Measurements from ENCODE around the gene ARFIP2. TPM values are rescaled to one million over a fixed set of nuclear protein-coding genes. Genes with fewer than 3 reads are reported as not detected.

The ARFIP2 gene
- total and polyA plus RNA-seq, 8 donors, result 30.5 to 92.0 (median 38.6) TPM

DNA sequence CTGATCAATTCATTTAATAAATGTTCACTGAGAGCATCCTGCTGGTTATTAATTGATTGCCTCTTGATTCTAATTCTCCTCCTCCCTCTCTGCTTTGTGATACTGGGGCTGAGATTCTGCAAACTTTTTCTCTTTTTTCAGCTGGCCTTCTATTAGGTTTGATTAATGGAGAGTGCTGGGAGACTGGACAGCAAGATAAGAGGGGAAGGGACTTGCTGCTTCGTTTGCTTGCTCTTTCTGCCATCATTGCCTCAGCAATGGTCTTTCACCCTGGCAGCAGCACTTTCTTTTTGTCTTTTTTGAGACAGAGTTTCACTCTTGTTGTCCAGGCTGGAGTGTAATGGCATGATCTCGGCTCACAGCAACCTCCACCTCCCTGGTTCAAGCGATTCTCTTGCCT lies 23.0 kb upstream of the ARFIP2 start:
- TF ChIP-seq, protein P1, sequence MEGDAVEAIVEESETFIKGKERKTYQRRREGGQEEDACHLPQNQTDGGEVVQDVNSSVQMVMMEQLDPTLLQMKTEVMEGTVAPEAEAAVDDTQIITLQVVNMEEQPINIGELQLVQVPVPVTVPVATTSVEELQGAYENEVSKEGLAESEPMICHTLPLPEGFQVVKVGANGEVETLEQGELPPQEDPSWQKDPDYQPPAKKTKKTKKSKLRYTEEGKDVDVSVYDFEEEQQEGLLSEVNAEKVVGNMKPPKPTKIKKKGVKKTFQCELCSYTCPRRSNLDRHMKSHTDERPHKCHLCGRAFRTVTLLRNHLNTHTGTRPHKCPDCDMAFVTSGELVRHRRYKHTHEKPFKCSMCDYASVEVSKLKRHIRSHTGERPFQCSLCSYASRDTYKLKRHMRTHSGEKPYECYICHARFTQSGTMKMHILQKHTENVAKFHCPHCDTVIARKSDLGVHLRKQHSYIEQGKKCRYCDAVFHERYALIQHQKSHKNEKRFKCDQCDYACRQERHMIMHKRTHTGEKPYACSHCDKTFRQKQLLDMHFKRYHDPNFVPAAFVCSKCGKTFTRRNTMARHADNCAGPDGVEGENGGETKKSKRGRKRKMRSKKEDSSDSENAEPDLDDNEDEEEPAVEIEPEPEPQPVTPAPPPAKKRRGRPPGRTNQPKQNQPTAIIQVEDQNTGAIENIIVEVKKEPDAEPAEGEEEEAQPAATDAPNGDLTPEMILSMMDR (IDR thresholded peaks at IDR 0.05), result no peak
- WGBS, 2 donors, result 65 to 70% methylated on average over 3 of the region's 3 CpGs
- no peaks in the 10 kb centered on the region for H3K9me3 ChIP-seq
- intact Hi-C loops (cut with DNase I), result loop anchor here in 2 of 3 donors (5.0 to 10.0 kb wide), 3 partner anchors 67 to 127 kb away; no protein-coding TSS in a partner anchor
- H3K27ac ChIP-seq, result no peak overlapping the region
- no peak for ATAC-seq
- no peak for FAIRE-seq
- no peak for DNase-seq
- H3K4me1 ChIP-seq, result no peaks in the 10 kb centered on the region
- no peak overlapping the region for H3K4me3 ChIP-seq
- H3K36me3 ChIP-seq, result peaks cover 0 to 10% (median 0%) of the 10 kb centered on the region in 3 donors
- no peaks in the 10 kb centered on the region for H3K27me3 ChIP-seq

DNA sequence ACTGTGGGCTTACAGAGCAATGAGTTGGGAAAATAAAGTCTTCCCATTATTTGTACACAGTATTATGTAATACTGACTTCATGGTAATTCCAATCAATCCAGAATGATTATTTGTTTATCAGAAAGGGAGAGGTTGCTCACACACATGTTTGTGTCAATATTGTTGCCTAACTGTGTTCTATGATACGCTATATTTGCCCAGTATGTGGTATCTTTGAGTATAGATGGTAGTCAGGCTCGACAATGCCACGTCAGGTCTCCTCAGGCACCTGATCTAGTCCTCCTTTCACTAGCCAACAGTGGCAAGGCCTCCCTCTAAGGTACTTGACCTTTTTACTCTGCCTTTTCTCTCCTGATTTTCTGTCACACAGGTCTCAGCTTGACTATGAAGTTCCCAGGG lies 21.3 kb upstream of the ARFIP2 start:
- no peak overlapping the region for H3K4me3 ChIP-seq
- DNase-seq (no peak), ATAC-seq (no peak), FAIRE-seq (no peak)
- WGBS, 2 donors, result 81 to 91% methylated on average over 3 of the region's 3 CpGs
- H3K9me3 ChIP-seq, result no peaks in the 10 kb centered on the region
- peaks cover 0 to 10% (median 0%) of the 10 kb centered on the region in 3 donors for H3K36me3 ChIP-seq
- H3K4me1 ChIP-seq, result no peaks in the 10 kb centered on the region
- TF ChIP-seq, protein P1 (IDR thresholded peaks at IDR 0.05), result no peak
- no peaks in the 10 kb centered on the region for H3K27me3 ChIP-seq
- H3K27ac ChIP-seq, result no peak overlapping the region
- intact Hi-C loops (cut with DNase I), result loop anchor here in 2 of 3 donors (5.0 to 10.0 kb wide), 3 partner anchors 65 to 125 kb away; no protein-coding TSS in a partner anchor

DNA sequence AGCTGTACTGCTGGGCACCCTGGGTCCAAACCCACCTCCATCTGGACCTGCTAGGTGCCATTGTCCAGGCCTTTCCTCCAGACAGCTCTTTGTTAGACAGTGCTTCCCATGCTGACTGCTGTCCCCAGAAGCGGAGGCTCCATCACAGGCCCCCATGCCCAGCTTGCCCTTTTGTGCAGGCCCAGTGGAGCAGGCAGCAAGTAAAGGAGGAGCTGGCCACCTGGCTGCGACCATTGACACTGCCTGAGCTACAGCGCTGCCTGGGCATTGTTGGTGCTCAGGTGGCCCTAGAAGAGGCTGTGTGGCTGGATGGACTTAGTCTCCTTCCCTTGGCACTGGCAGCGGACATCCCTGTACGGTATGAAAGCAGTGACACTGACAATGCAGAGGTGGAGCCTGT lies 17.4 kb upstream of the ARFIP2 start:
- Histone ChIP-seq H3K4me1 (no peaks in the 10 kb centered on the region), H3K9me3 (no peaks in the 10 kb centered on the region), H3K27ac (no peak overlapping the region), H3K4me3 (no peak overlapping the region), H3K36me3 (peaks cover 0 to 13% (median 0%) of the 10 kb centered on the region in 3 donors), H3K27me3 (no peaks in the 10 kb centered on the region)
- ATAC-seq (no peak), FAIRE-seq (no peak), DNase-seq (no peak)
- intact Hi-C loops (cut with DNase I), result no loop called here
- TF ChIP-seq, protein P1 (IDR thresholded peaks at IDR 0.05), result no peak
- WGBS, 2 donors, result 90 to 94% methylated on average over 5 of the region's 5 CpGs

DNA sequence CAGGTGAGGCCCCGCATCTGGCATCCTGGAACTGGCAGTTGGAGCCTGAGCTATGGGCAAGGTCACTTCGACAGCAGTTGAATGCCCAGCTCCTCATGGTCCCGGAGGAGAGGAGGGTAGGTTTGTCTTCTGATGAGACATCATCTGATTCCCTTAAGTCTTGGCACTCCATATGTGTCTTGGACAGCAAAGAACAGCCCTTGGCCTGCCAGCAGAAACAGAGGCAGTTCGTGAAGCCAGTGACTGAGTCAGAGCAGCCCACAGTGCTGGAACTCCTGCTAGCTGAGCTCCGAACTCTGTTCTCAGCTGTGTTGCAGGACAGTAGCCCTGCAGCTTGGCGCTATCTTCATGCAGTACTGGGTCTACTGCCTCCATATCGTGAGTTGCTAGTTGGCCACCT lies 17.0 kb upstream of the ARFIP2 start:
- ATAC-seq, result peak in 1 of 4 donors; percentile 49
- TF ChIP-seq, protein P1 (IDR thresholded peaks at IDR 0.05), result no peak
- no peak for DNase-seq

DNA sequence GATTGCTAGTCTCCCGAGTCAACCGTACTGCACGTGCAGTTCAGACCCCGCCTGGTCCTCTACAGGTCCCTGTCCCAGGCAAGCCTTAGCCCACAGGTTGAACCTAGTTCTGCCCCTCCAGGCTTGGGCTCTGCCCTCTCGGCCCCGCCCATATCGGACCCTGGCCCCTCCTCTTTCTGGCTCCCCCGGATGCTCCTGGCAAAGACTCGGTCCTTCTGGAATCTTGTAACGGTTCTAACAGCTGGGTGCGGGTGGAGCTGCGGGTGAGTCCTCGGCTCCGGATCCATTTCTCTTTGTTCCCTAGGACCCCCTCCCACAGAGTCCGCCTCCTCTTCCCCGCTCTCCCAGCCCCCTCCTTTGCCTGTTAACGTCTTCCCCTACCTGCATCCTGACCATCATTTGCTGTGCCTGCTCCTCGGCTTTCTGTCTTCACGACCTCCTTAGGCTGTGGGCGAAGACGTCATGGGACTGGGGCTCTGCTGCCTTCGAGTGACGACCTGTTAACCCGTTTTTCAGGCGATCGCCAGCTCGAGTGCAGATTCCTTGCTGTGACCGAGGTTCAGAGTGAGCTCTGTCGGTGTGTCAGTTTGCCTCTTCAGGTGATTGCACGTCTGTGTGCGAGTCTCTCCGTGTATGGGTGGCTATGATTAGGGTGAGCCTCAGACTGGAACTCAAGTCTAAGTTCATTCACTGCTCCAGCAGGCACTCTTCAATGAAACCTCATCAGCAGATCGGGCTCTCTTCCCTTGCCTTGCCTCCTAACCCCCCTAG lies 16.1 kb upstream of the ARFIP2 start, which contains the start of gene DNHD1:
Gene DNHD1, plus strand, starts transcription at position 212 of the 771 bp plus-strand sequence. CDS start 936 bp downstream, outside the sequence.
- Histone ChIP-seq H3K4me3 (no peak within 1 kb of the TSS), H3K9me3 (no peaks in the 10 kb centered on the region), H3K27ac (no peak within 1 kb of the TSS), H3K4me1 (no peaks in the 10 kb centered on the region), H3K36me3 (peaks cover 0 to 4% (median 0%) of the 10 kb centered on the region in 3 donors), H3K27me3 (no peaks in the 10 kb centered on the region)
- intact Hi-C loops (cut with DNase I), result no loop called here
- FAIRE-seq (no peak), DNase-seq (no peak), ATAC-seq (no peak)
- TF ChIP-seq, protein P1 (IDR thresholded peaks at IDR 0.05), result no peak
- 68 to 70% methylated on average over 33 of the region's 33 CpGs for WGBS, 2 donors

More for the DNA sequence above, 17.0 kb upstream of the ARFIP2 start:
- Histone ChIP-seq H3K36me3 (peaks cover 0 to 11% (median 0%) of the 10 kb centered on the region in 3 donors), H3K9me3 (no peaks in the 10 kb centered on the region), H3K27ac (no peak overlapping the region), H3K4me3 (no peak overlapping the region), H3K27me3 (no peaks in the 10 kb centered on the region), H3K4me1 (no peaks in the 10 kb centered on the region)
- 77 to 86% methylated on average over 7 of the region's 7 CpGs for WGBS, 2 donors
- intact Hi-C loops (cut with DNase I), result no loop called here
- no peak for FAIRE-seq
